ENCODE results near the gene NOD2.

NOD2 gene

GRCh38 chr16:50695017-50696000 is 1.9 kb downstream of the NOD2 start:
- no peak for DNase-seq

- no peak for DNase-seq
These were observed 2.7 kb downstream of the NOD2 start for GRCh38 chr16:50696126-50696525.

- DNase-seq, result peak; percentile 46
These were observed 3.4 kb downstream of the NOD2 start for GRCh38 chr16:50696575-50697420.

GRCh38 chr16:50697421-50697715 is 4.0 kb downstream of the NOD2 start:
- no peak for DNase-seq

- peak; percentile 64 for DNase-seq
These were observed 4.7 kb downstream of the NOD2 start for GRCh38 chr16:50697881-50698767.

GRCh38 chr16:50699326-50700159 is 6.1 kb downstream of the NOD2 start:
- peak; percentile 64 for DNase-seq

GRCh38 chr16:50702725-50703124 is 9.3 kb downstream of the NOD2 start:
- no peak for DNase-seq

GRCh38 chr16:50704245-50704644 is 10.8 kb downstream of the NOD2 start:
- DNase-seq, result no peak

- DNase-seq, result no peak
These were observed 12.2 kb downstream of the NOD2 start for GRCh38 chr16:50705436-50706110.

- DNase-seq, result no peak
These were observed 12.8 kb downstream of the NOD2 start for GRCh38 chr16:50706250-50706649.

- DNase-seq, result peak; percentile 32
These were observed 15.1 kb downstream of the NOD2 start for GRCh38 chr16:50708373-50709060.

GRCh38 chr16:50709061-50709684 is 15.8 kb downstream of the NOD2 start:
- no peak for DNase-seq

- no peak for DNase-seq
These were observed 16.6 kb downstream of the NOD2 start for GRCh38 chr16:50709980-50710379.

- no peak for DNase-seq
These were observed 17.6 kb downstream of the NOD2 start for GRCh38 chr16:50711040-50711439.

GRCh38 chr16:50711862-50712559 is 18.6 kb downstream of the NOD2 start:
- no peak for DNase-seq

GRCh38 chr16:50712560-50712898 is 19.1 kb downstream of the NOD2 start:
- DNase-seq, result no peak

- no peak for DNase-seq
These were observed 19.6 kb downstream of the NOD2 start for GRCh38 chr16:50712956-50713355.

- DNase-seq, result no peak
These were observed 23.7 kb downstream of the NOD2 start for GRCh38 chr16:50717091-50717490.

- DNase-seq, result no peak
These were observed 24.1 kb downstream of the NOD2 start for GRCh38 chr16:50717494-50717893.

Measured in stimulated activated CD4-positive, alpha-beta T cell treated with anti-CD3 and anti-CD28 coated beads, Interleukin-4, amount 100 ng/mL, for 1 hour (primary cell).